LHCN-M2 (cell line): ENCODE results near the gene SPATA9. TPM values are rescaled to one million over a fixed set of nuclear protein-coding genes. Genes with fewer than 3 reads are reported as not detected.

ENCODE experiments used
- DNase-seq: peaks from one replicate; pipeline ENCODE4 v3.0.0-alpha.2; 2012; ENCODE audit warnings: low read depth
- polyA plus RNA-seq: library from polyadenylated mRNA; unstranded; fragments of >200 nt; gene quantifications from one replicate; pipeline ENCODE4 v1.2.1, GENCODE V29; 2012; ENCODE audit warnings: missing spikeins
- total RNA-seq: library from RNA; depleted of rRNA; stranded (reverse); fragments of >200 nt; gene quantifications from 2 replicates; pipeline ENCODE4 v1.2.3, GENCODE V29; 2014; rRNA removed

The SPATA9 gene
- total RNA-seq, result 1.4 and 1.7 TPM in 2 replicates
- polyA plus RNA-seq, result 1.4 TPM

- no peak for DNase-seq
These were observed at the start of gene SPATA9 for GRCh38 chr5:95682891-95683290. TSS of gene SPATA9 (minus strand) at chr5:95682991. CDS start at chr5:95682854, 137 bp downstream.

DNA sequence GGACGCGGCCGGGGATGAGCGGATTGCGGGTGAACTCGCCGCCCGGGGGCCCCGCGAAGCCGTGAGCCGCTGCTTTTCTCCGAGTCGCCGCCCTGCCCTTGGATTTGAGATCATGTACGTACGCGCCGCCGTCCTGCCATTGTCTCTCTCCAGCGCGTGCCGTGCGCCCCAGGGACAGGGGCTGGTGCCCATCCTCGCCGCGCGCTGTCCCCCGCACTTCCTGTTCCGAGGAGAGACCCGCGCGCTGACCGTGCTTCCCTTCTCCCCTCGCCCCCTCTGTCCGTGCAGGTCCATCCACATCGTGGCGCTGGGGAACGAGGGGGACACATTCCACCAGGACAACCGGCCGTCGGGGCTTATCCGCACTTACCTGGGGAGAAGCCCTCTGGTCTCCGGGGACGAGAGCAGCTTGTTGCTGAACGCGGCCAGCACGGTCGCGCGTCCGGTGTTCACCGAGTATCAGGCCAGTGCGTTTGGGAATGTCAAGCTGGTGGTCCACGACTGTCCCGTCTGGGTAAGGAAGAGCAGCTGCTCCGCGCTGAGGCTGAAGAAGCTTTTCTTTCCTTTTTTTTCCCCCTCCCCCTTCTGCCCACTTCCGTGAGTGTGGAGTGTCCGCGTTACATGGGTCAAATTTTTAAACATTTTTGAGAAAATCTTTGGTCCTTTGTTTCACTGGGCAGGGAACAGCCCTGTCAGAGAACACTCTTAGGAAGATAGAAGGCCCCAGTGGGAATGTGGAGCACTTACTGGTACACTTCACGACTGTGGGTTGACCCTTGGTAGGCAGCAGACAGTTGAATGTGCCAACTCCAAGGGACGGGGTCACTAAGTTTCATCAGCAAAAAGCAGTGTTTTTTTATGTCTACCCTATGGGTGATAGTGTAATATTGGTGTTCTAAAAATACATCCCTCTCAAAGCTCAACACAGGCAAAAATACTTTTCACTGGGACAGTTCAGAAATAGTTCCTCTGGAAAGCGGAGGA is 49.1 kb upstream of the SPATA9 start:
- peak; percentile 72 for DNase-seq

DNA sequence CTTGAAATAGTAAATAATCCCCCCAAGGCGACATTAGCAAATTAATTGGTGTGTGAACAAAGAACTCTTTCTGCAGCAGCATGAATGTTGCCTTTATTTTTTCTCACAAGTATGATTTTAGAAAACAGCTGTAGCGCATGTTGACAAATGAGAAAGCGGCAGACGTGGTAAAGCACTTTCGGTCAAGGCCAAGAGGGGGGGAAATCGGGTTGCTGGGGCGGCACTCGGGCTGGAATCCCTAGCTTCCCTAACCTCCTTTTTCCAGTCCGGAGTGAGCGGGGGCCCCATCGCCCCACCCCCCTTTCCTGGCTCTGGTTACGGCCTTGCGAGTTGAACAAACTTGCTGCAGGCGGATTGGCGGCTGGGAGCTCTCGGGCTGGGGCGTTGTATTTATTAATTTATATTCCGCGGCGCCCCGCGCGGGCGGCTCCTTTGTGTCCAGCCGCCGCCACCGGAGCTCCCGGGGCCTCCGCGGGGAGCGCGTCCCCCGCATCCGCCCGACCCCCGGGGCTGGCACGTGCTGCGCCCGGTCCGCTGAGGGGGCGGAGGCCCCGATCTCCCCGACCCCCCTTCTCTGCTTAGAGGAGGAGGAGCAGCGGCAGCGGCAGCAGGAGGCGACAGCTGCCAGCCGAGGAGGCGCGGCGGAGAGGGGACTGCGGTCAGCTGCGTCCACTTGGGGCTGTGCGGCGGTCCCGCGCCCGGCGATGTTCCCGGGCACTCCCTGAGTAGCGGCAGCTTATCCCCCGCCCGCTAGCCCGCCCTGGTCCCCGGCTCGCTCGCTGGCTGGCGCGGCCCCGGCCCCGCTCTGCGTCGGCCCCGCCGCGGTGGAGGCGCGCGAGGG is 48.2 kb upstream of the SPATA9 start, which contains the start of gene RHOBTB3:
Gene RHOBTB3, plus strand, starts transcription at position 607 of the 841 bp plus-strand sequence. CDS start 347 bp downstream, outside the sequence.
- DNase-seq, result peak; percentile 98

GRCh38 chr5:95730011-95730700 is 47.4 kb upstream of the SPATA9 start:
- no peak for DNase-seq

- no peak for DNase-seq
These were observed 46.6 kb upstream of the SPATA9 start for GRCh38 chr5:95729115-95730010.

DNA sequence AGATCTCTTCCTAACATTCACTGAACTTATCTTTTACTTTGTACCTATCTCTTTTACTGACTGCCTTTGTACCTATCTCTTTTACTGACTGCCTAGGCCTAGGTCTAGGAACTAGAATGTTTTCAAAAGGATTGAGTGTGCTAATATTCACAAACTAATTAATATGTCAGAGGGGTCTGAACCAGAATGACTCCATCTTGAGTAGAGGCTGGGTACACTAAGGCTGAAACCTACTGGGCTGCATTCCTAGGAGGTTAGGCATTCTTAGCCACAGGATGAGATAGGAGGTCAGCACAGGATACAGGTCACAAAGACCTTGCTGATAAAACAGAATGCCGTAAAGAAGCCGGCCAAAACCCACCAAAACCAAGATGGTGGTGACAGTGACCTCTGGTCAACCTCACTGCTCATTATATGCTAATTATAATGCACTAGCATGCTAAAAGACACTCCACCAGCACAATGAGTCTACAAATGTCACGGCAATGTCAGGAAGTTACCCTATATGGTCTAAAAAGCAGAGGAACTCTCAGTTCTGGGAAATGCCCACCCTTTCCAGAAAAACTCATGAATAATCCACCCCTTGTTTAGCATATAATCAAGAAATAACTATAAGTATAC is 45.8 kb upstream of the SPATA9 start:
- peak; percentile 77 for DNase-seq

GRCh38 chr5:95727764-95728191 is 45.0 kb upstream of the SPATA9 start:
- DNase-seq, result peak; percentile 71

DNA sequence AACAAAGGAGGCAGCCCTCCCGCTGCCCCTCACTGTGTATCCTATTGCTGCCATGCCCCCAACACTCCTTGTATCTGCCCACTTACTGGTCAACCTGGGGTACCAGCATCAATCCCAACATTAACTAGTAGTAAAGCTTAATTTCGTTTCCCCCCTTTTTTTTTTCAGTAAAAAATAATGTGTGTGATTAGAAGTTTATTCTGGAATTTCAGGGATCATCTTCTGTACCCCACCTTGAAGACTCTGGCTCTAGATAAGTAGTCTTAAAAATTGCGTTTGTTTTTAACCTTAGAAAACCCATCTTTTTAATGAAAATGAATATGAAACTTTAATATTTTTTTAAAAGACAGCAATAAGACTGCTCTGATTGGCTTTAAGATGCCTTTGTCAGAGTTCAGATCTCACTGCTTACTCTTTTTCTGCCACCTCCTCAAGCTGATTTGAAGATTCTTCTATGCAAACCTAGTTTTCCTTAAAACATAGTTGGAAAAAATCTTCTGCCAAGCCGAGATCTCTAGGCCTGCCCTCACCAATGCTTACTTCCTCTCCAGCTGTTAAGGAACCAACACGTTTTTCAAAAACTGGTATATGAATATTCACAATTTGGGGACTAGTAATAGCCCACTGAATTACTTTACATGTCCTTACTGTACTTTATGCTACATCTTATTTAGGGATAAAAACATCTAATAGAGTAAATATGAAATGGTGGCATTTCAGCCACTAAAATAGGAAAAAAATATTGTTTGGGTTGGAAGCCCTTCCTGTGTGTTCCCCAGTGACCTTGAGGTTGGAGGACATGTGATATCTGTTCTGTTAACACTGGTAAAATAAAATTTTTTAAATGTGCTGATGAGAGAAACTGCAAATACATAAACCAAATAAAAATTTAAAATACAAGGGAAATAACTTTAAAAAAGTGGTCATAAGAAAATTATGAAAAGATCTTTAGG is 44.3 kb upstream of the SPATA9 start:
- peak; percentile 66 for DNase-seq

DNA sequence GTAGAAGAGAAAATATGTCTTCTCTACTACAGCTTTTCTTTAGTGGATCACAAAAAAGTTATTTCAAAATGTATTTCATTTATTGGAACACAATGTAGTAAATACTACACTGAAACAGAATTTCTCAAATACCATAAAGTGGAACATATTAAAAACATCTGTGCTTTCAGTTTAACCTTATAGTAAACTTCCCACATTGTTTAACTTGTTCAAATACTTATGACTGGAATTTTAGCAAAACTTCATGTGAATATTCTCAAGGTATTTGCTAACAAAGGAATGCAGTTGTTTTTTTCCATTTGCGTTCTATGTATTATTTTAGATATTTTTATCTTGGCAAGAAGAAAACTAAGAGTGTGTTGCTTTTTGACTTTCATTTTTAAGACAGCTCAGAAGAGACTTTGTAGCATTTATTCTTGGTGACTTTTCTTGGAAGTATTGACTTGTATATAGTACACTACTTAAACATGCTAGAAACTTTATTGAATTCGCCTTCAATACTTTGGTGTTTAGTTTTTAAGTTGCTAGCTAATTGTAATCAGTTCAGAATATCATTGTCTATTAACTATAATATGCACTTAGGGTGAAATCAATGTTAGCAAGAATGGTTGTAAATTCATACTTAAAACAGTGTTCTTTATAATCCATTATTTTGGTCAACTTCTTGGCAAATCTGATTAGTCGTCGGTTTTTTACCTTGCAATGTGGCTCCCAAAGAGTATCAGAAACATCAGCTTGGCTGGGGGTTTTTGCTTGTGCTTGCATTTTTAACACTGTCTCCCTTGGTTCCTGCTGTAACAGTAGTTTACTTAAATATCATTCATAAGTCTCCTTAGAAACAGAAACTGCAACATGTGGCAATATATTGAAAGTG is 43.4 kb upstream of the SPATA9 start:
- DNase-seq, result no peak

DNA sequence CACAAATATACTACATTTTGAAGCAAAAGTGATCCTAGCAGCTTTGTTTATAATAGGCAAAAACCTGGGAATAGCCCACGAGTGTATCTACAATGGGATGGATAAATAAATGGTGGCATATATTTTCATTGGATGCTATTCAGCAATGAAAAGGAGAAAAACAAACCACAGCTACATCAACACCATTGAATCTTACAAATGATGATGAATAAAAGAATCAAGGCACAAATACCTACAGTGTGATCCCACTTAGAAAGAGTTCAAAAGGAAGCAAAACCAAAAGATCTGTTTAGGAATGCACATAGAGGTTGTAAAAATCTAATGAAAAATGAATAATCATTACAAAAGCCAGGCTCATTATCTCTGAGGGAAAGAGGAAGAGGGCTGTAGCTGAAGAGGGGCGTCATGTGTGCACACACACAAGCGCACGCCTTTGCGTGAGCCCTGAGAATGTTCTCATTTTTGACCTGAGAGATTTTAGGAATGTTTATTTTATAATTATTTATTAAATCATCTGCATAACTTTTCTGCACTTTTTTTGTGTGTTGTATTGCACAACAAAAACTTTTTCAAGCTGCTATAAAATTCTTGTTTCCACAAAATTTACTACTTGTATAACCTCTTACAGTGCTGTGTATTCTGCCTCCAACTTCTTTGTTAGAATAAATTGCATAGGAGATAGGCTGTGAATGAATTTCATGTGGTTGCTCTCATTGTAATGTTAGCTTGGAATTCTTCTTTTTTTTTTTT is 42.5 kb upstream of the SPATA9 start:
- no peak for DNase-seq

DNA sequence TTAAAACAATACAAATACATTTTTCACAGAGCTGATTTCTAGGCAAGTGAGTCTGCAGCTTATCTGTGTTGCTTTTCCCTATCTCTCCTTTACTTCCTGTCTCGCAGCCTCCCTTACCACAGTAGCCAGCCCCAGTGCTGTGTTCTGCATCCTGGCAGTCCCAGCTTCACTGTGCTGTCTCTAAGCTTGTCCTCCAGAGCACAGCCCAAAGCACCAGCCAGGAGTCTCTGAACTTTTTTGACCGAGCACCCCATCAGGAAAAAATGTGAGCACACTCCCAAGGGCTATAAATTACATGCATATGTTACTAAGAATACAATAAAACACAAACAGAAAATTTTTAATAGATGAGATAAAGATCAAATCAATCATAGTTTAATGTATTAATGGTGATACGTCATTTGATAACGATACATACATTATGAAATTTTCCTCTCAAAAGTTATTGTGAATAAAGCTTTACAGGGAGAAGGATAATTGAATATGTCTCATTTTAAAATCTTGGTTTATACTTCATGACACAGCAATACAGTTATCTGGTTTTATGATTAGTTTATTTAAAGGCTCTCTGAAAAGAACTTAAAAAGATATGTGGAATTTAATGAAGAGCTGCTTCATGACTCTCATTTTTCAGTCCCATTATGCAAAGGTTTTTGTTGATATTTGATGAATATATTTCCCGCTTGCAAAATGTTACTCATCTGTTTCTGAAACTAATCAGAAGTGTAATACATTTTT is 41.0 kb upstream of the SPATA9 start:
- DNase-seq, result no peak

GRCh38 chr5:95721582-95722295 is 38.9 kb upstream of the SPATA9 start:
- DNase-seq, result no peak

DNA sequence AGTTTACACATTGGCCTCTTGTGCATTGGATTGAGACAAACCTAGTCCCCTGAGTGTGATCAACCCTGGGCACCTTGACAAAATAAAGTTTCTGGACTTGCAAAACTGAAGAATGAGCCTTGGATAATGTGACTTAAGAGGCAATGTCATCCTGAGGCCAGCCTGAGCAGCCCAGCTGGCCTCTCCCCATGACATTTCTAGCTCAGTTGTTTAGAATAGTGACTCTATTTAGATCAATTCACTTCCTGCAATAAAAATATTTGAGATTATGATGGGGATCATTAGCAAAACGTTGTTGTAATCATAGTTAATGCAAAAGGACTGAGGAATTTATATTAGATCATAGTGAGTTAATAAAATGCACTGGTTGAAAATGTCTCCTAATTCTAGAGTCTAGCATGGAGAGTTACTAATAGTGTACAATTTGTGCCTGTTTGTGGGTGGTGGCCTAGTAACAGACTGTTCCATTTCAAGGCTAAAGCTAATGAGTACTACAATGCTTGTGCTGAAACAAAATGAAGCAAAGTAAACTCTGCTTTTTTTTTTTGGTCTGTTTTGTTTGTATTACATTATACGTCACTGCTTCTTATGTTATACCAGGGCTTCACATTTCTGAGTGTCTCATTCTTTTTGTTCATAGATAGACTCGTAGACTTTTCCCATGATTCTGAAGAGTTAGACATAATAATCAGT is 37.4 kb upstream of the SPATA9 start:
- DNase-seq, result no peak

DNA sequence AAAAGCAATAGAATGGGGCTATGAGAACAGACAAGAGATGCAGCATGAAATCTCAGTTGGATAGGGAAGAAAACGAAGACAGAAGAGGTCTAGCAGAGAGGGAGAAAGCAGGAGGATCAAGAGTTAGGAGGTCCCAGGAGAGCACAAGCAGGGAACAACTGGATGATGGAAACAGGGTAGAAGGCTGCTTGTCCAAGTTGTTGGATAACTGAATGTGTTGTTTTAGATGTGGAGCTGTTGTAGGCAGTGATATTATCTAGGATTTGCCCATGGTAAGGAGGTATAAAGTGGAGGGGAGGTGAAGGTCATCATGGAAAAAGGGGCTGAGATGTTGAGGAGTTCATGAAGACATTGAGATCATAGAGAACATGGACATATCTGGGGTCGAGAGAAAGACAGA is 35.9 kb upstream of the SPATA9 start:
- DNase-seq, result no peak

- DNase-seq, result no peak
These were observed 35.4 kb upstream of the SPATA9 start for GRCh38 chr5:95718203-95718602.
